Measurements from ENCODE around the gene SPDEF. TPM values are rescaled to one million over a fixed set of nuclear protein-coding genes. Genes with fewer than 3 reads are reported as not detected.

Gene SPDEF
- total and polyA plus RNA-seq, 7 experiments from 2014 or later: 0.39 to 0.40 TPM; not detected in 5

DNA sequence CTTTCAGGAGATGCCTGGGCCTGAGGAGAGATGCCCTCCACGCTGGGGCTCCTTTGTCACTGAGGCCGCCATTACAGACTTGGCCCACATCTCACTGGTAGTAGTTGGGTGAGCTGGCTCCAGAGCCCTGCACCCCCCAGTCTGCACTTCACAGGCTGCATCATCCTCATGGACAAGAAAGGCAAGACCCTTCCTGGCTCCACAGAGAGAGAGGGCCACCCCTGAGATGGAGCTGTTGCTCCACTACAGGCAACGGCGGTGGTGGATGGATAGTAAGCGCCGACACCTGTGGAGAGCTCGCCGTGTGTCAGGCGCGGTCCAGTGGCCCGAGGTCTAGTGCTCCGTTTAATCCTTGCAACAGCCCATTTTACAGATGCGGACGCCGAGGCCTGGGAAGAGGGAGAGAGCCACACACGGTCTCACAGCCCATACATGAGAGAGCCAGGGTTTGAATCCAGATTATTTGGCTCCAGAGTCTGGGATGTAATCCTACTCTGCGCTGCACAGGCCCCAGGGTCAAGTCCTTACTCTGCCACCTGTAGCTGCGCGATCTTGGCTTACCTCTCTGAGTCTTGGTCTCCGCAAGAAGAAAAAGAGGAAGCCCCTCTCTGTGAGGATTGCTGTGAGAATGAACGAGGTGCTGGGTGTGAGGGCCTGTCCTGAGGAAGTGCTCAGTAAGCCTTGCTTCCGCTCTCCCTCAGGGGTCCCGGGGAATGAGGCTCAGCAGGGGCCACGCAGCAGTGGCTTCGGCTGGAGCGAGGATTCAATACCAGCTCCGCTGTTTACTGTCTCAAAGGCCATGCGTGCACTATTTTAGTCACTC is 34.5 kb downstream of the SPDEF start:
- intact Hi-C loops (cut with micrococcal nuclease): no loop called here
- ATAC-seq (no peak), DNase-seq (no peak)
- Histone ChIP-seq H3K27ac (ENCODE audit: low read depth, low read length) (no peak overlapping the region), H3K9me3 (ENCODE audit: control insufficient read depth in 2 of 3, low read length in 3 of 3) (no peaks in the 10 kb centered on the region), H3K4me1 (ENCODE audit: control insufficient read depth in 2 of 2, insufficient read depth in 2 of 2, low read length in 2 of 2) (peaks cover 6 to 8% of the 10 kb centered on the region in 2 donors), H3K27me3 (ENCODE audit: control insufficient read depth in 2 of 2, insufficient read depth in 2 of 2, low read length in 2 of 2) (no peaks in the 10 kb centered on the region), H3K36me3 (ENCODE audit: control insufficient read depth in 2 of 3, insufficient read depth in 3 of 3, low read length in 3 of 3) (no peaks in the 10 kb centered on the region), H3K4me3 (ENCODE audit: low read length) (no peak overlapping the region)
- Mint-ChIP-seq H3K9me3 (no peaks in the 10 kb centered on the region), H3K27ac (peak overlapping the region in 1 of 9 donors; percentile 22), H3K4me3 (no peak overlapping the region), H3K36me3 (no peaks in the 10 kb centered on the region), H3K27me3 (peaks cover 0 to 5% (median 0%) of the 10 kb centered on the region in 5 donors), H3K4me1 (peaks cover 0 to 6% (median under 1%) of the 10 kb centered on the region in 7 donors)
- CTCF ChIA-PET: no interaction called here
- POLR2A ChIA-PET: no interaction called here

DNA sequence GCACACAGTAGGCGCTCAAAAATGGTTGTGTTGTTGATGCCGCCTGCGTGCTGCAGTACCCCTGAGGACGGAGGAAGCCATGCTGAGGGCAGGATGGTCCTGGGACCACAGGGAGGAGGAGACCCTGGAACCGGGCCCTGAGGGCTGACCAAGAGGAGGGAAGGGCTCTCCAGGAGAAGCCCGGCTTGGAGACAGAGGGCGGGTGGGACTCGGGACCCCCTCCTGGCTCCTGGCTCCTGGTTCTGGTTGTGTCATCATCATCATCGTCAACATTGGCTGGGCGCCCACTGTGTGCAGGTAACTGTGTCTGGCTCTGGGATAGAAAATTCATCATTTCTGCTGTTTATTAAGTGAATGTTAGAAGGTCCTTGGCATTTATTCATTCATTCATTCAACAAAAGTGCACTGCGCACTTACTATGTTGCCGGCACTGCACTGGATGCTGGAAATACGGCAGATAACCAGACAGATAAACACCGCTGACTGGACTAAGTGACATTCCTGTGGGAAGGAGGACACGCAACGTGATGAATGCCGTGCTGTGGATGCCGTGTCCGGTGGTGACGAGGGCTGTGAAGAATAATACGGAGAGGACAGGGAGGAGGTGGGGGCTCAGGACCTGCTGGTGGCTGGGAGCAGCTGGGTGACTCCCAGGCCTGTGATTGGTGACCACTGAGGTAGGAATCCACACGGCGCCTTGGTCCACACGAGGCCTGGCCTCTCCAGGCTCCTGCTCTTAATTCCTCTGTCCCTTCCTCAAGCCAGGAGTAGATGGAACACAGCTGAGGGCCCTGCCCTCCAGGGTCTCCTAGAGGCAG is 35.3 kb downstream of the SPDEF start:
- no peak for DNase-seq

GRCh38 chr6:34519971-34520644 is 36.0 kb downstream of the SPDEF start:
- H3K9me3 Mint-ChIP-seq: no peaks in the 10 kb centered on the region
- intact Hi-C loops (cut with micrococcal nuclease): no loop called here
- no peak overlapping the region for H3K4me3 Mint-ChIP-seq
- peak overlapping the region in 1 of 9 donors; percentile 5 for H3K27ac Mint-ChIP-seq
- no peak for DNase-seq
- Histone ChIP-seq H3K36me3 (ENCODE audit: control insufficient read depth in 2 of 3, insufficient read depth in 3 of 3, low read length in 3 of 3) (no peaks in the 10 kb centered on the region), H3K4me1 (ENCODE audit: control insufficient read depth in 2 of 2, insufficient read depth in 2 of 2, low read length in 2 of 2) (peaks cover 0 to 5% of the 10 kb centered on the region in 2 donors), H3K27me3 (ENCODE audit: control insufficient read depth in 2 of 2, insufficient read depth in 2 of 2, low read length in 2 of 2) (no peaks in the 10 kb centered on the region), H3K27ac (ENCODE audit: low read depth, low read length) (no peak overlapping the region), H3K9me3 (ENCODE audit: control insufficient read depth in 2 of 3, low read length in 3 of 3) (no peaks in the 10 kb centered on the region), H3K4me3 (ENCODE audit: low read length) (no peak overlapping the region)
- ChIA-PET CTCF (no interaction called here), POLR2A (no interaction called here)
- H3K4me1 Mint-ChIP-seq: peaks cover 0 to 6% (median 0%) of the 10 kb centered on the region in 7 donors
- no peak for ATAC-seq
- peaks cover 0 to 5% (median 0%) of the 10 kb centered on the region in 5 donors for H3K27me3 Mint-ChIP-seq
- no peaks in the 10 kb centered on the region for H3K36me3 Mint-ChIP-seq

More for the DNA sequence above, 35.3 kb downstream of the SPDEF start:
- Histone ChIP-seq H3K36me3 (ENCODE audit: control insufficient read depth in 2 of 3, insufficient read depth in 3 of 3, low read length in 3 of 3) (no peaks in the 10 kb centered on the region), H3K27me3 (ENCODE audit: control insufficient read depth in 2 of 2, insufficient read depth in 2 of 2, low read length in 2 of 2) (no peaks in the 10 kb centered on the region), H3K27ac (ENCODE audit: low read depth, low read length) (no peak overlapping the region), H3K4me3 (ENCODE audit: low read length) (no peak overlapping the region), H3K4me1 (ENCODE audit: control insufficient read depth in 2 of 2, insufficient read depth in 2 of 2, low read length in 2 of 2) (peaks cover 0 to 5% of the 10 kb centered on the region in 2 donors), H3K9me3 (ENCODE audit: control insufficient read depth in 2 of 3, low read length in 3 of 3) (no peaks in the 10 kb centered on the region)
- H3K27me3 Mint-ChIP-seq: peaks cover 0 to 5% (median 0%) of the 10 kb centered on the region in 5 donors
- H3K4me3 Mint-ChIP-seq: no peak overlapping the region
- no peaks in the 10 kb centered on the region for H3K9me3 Mint-ChIP-seq
- peaks cover 0 to 6% (median 0%) of the 10 kb centered on the region in 7 donors for H3K4me1 Mint-ChIP-seq
- intact Hi-C loops (cut with micrococcal nuclease): no loop called here
- no peak for ATAC-seq
- ChIA-PET CTCF (no interaction called here), POLR2A (no interaction called here)
- no peak overlapping the region for H3K27ac Mint-ChIP-seq
- no peaks in the 10 kb centered on the region for H3K36me3 Mint-ChIP-seq

DNA sequence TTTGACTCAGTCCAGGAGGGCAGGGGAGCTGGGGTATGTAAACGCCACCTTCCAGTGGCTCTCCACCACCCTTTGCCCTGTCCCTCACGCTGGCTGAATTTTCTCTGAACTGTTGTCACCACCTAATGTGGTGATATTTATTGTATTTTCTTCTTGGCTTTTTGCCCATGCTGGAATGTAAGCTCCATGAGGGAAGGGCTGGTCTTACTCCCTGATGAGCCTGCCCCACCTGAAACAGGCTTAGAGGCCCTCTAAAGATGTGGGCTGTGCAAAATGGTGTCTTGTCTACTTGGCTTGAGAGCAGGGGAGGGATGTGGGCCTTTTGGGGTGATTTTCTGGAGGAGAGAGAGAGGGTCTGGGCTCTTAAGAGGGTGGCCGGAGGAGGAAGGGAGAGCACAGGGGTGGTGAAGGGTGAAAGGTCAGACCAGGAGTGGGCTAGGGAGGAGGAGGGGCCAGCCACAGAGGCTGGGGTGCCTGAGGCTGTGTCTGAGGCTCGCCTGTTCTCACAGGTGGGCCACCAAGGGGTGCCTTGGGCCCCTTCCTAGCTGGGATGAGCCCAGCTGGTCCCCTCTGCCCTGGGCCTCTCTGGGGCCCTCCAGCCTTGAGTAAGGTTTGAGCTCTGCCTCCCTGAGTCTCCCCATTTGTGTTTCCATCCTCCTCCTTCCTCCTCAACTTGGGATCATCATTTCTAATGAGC is 37.3 kb downstream of the SPDEF start:
- ChIA-PET POLR2A (interaction anchor here (0.6 kb wide), 1 partner anchor 352 kb away, joined by 3 read pairs; no protein-coding TSS in a partner anchor), CTCF (no interaction called here)
- H3K4me3 Mint-ChIP-seq: no peak overlapping the region
- H3K27ac Mint-ChIP-seq: no peak overlapping the region
- Histone ChIP-seq H3K27me3 (ENCODE audit: control insufficient read depth in 2 of 2, insufficient read depth in 2 of 2, low read length in 2 of 2) (no peaks in the 10 kb centered on the region), H3K27ac (ENCODE audit: low read depth, low read length) (no peak overlapping the region), H3K4me3 (ENCODE audit: low read length) (no peak overlapping the region), H3K36me3 (ENCODE audit: control insufficient read depth in 2 of 3, insufficient read depth in 3 of 3, low read length in 3 of 3) (no peaks in the 10 kb centered on the region), H3K9me3 (ENCODE audit: control insufficient read depth in 2 of 3, low read length in 3 of 3) (no peaks in the 10 kb centered on the region), H3K4me1 (ENCODE audit: control insufficient read depth in 2 of 2, insufficient read depth in 2 of 2, low read length in 2 of 2) (peaks cover 0 to 5% of the 10 kb centered on the region in 2 donors)
- H3K4me1 Mint-ChIP-seq: peaks cover 0 to 6% (median 0%) of the 10 kb centered on the region in 7 donors
- ATAC-seq (no peak), DNase-seq (no peak)
- H3K36me3 Mint-ChIP-seq: no peaks in the 10 kb centered on the region
- intact Hi-C loops (cut with micrococcal nuclease): no loop called here
- H3K9me3 Mint-ChIP-seq: no peaks in the 10 kb centered on the region
- H3K27me3 Mint-ChIP-seq: peaks cover 0 to 11% (median 0%) of the 10 kb centered on the region in 5 donors

- Histone ChIP-seq H3K36me3 (ENCODE audit: control insufficient read depth in 2 of 3, insufficient read depth in 3 of 3, low read length in 3 of 3) (no peaks in the 10 kb centered on the region), H3K9me3 (ENCODE audit: control insufficient read depth in 2 of 3, low read length in 3 of 3) (no peaks in the 10 kb centered on the region), H3K27ac (ENCODE audit: low read depth, low read length) (no peak overlapping the region), H3K4me3 (ENCODE audit: low read length) (no peak overlapping the region), H3K27me3 (ENCODE audit: control insufficient read depth in 2 of 2, insufficient read depth in 2 of 2, low read length in 2 of 2) (no peaks in the 10 kb centered on the region), H3K4me1 (ENCODE audit: control insufficient read depth in 2 of 2, insufficient read depth in 2 of 2, low read length in 2 of 2) (peaks cover 0 to 3% of the 10 kb centered on the region in 2 donors)
- intact Hi-C loops (cut with micrococcal nuclease): no loop called here
- Mint-ChIP-seq H3K36me3 (no peaks in the 10 kb centered on the region), H3K9me3 (no peaks in the 10 kb centered on the region), H3K27me3 (peaks cover 0 to 11% (median 0%) of the 10 kb centered on the region in 5 donors), H3K4me3 (no peak overlapping the region), H3K27ac (no peak overlapping the region), H3K4me1 (peaks cover 0 to 6% (median 0%) of the 10 kb centered on the region in 7 donors)
- ChIA-PET CTCF (no interaction called here), POLR2A (no interaction called here)
- DNase-seq: no peak
- ATAC-seq: no peak
Measured at GRCh38 chr6:34517966-34518365, 38.2 kb downstream of the SPDEF start.

GRCh38 chr6:34517461-34517881 is 38.7 kb downstream of the SPDEF start:
- Mint-ChIP-seq H3K4me1 (peaks cover 0 to 4% (median 0%) of the 10 kb centered on the region in 7 donors), H3K36me3 (no peaks in the 10 kb centered on the region)
- intact Hi-C loops (cut with micrococcal nuclease): no loop called here

More at GRCh38 chr6:34517461-34517881, 38.7 kb downstream of the SPDEF start:
- DNase-seq: no peak
- Histone ChIP-seq H3K9me3 (ENCODE audit: control insufficient read depth in 2 of 3, low read length in 3 of 3) (no peaks in the 10 kb centered on the region), H3K4me3 (ENCODE audit: low read length) (no peak overlapping the region), H3K27ac (ENCODE audit: low read depth, low read length) (no peak overlapping the region), H3K36me3 (ENCODE audit: control insufficient read depth in 2 of 3, insufficient read depth in 3 of 3, low read length in 3 of 3) (no peaks in the 10 kb centered on the region), H3K4me1 (ENCODE audit: control insufficient read depth in 2 of 2, insufficient read depth in 2 of 2, low read length in 2 of 2) (no peaks in the 10 kb centered on the region), H3K27me3 (ENCODE audit: control insufficient read depth in 2 of 2, insufficient read depth in 2 of 2, low read length in 2 of 2) (no peaks in the 10 kb centered on the region)
- H3K27ac Mint-ChIP-seq: no peak overlapping the region
- peaks cover 0 to 11% (median 0%) of the 10 kb centered on the region in 5 donors for H3K27me3 Mint-ChIP-seq
- H3K9me3 Mint-ChIP-seq: no peaks in the 10 kb centered on the region
- no peak overlapping the region for H3K4me3 Mint-ChIP-seq
- ChIA-PET POLR2A (no interaction called here), CTCF (no interaction called here)
- no peak for ATAC-seq

Data from naive thymus-derived CD4-positive, alpha-beta T cell (primary cell).